Measurements from ENCODE around the gene MAST1.

Gene MAST1

GRCh38 chr19:12794196-12794941 lies 43.9 kb upstream of the MAST1 start:
- Histone ChIP-seq H3K4me1 (ENCODE audit: control insufficient read depth, insufficient read depth, low read depth, low read length) (peaks cover 29% of the 10 kb centered on the region), H3K4me3 (ENCODE audit: insufficient read depth in 1 of 2, low read depth in 1 of 2, low read length in 2 of 2) (peak overlapping the region; percentile 62 to 99), H4K91ac (ENCODE audit: low read length) (peak overlapping the region; percentile 96), H3K9ac (ENCODE audit: low read length) (peak overlapping the region; percentile 99), H3K4ac (ENCODE audit: low read depth in 1 of 2, low read length in 2 of 2) (peak overlapping the region; percentile 77 to 94), H3K79me1 (replicated peaks; ENCODE audit: low read length, poor library complexity, severe bottlenecking) (no peaks in the 10 kb centered on the region), H3K23ac (ENCODE audit: low read length in 2 of 2) (no peak overlapping the region), H2AK5ac (ENCODE audit: low read length, severe bottlenecking) (peak overlapping the region; percentile 69), H3K36me3 (ENCODE audit: control insufficient read depth in 1 of 2, insufficient read depth in 2 of 2, low read depth in 1 of 2, low read length in 2 of 2) (peaks cover 6 to 15% of the 10 kb centered on the region in 2 experiments), H2BK5ac (ENCODE audit: low read depth, low read length, poor library complexity, severe bottlenecking) (no peak overlapping the region), H3K27ac (ENCODE audit: low read length, poor library complexity, severe bottlenecking) (peak overlapping the region; percentile 33), H3K4me2 (ENCODE audit: low read length, poor library complexity, severe bottlenecking) (peak overlapping the region; percentile 95), H3K14ac (ENCODE audit: low read length in 2 of 2) (no peak overlapping the region), H3K18ac (ENCODE audit: low read depth in 1 of 2, low read length in 2 of 2) (peak overlapping the region; percentile 96 to 99), H2BK15ac (ENCODE audit: low read depth, poor library complexity, severe bottlenecking) (peak overlapping the region; percentile 97), H3K27me3 (ENCODE audit: control insufficient read depth in 1 of 2, insufficient read depth in 1 of 2, low read length in 2 of 2) (no peaks in the 10 kb centered on the region), H2BK12ac (ENCODE audit: low read length in 2 of 2) (peak overlapping the region; percentile 31 to 72), H3K9me3 (ENCODE audit: control insufficient read depth, low read length) (no peaks in the 10 kb centered on the region), H2BK120ac (ENCODE audit: low read depth, low read length) (peak overlapping the region; percentile 97), H2AFZ (ENCODE audit: low read depth, low read length) (no peak overlapping the region), H4K8ac (ENCODE audit: low read length) (peak overlapping the region; percentile 67)
- peak; percentile 93 for DNase-seq
- WGBS = 88% methylated on average over 4 of the region's 7 CpGs

GRCh38 chr19:12794971-12795381 lies 43.3 kb upstream of the MAST1 start:
- H3K23ac ChIP-seq (ENCODE audit: low read length in 2 of 2) = no peak overlapping the region
- H3K9ac ChIP-seq (ENCODE audit: low read length) = peak overlapping the region; percentile 99
- peaks cover 27% of the 10 kb centered on the region for H3K4me1 ChIP-seq (ENCODE audit: control insufficient read depth, insufficient read depth, low read depth, low read length)
- no peaks in the 10 kb centered on the region for H3K27me3 ChIP-seq (ENCODE audit: control insufficient read depth in 1 of 2, insufficient read depth in 1 of 2, low read length in 2 of 2)
- no peaks in the 10 kb centered on the region for H3K9me3 ChIP-seq (ENCODE audit: control insufficient read depth, low read length)
- no peak overlapping the region for H3K4ac ChIP-seq (ENCODE audit: low read depth in 1 of 2, low read length in 2 of 2)
- H2BK5ac ChIP-seq (ENCODE audit: low read depth, low read length, poor library complexity, severe bottlenecking) = no peak overlapping the region
- no peak overlapping the region for H3K4me2 ChIP-seq (ENCODE audit: low read length, poor library complexity, severe bottlenecking)
- peak; percentile 78 for DNase-seq
- H2BK12ac ChIP-seq (ENCODE audit: low read length in 2 of 2) = no peak overlapping the region
- H3K18ac ChIP-seq (ENCODE audit: low read depth in 1 of 2, low read length in 2 of 2) = no peak overlapping the region
- 93% methylated on average over 9 of the region's 9 CpGs for WGBS
- H3K27ac ChIP-seq (ENCODE audit: low read length, poor library complexity, severe bottlenecking) = no peak overlapping the region
- no peak overlapping the region for H2BK15ac ChIP-seq (ENCODE audit: low read depth, poor library complexity, severe bottlenecking)
- peaks cover 12 to 21% of the 10 kb centered on the region in 2 experiments for H3K36me3 ChIP-seq (ENCODE audit: control insufficient read depth in 1 of 2, insufficient read depth in 2 of 2, low read depth in 1 of 2, low read length in 2 of 2)
- no peak overlapping the region for H2AK5ac ChIP-seq (ENCODE audit: low read length, severe bottlenecking)
- H4K91ac ChIP-seq (ENCODE audit: low read length) = no peak overlapping the region
- H4K8ac ChIP-seq (ENCODE audit: low read length) = no peak overlapping the region
- H3K14ac ChIP-seq (ENCODE audit: low read length in 2 of 2) = no peak overlapping the region
- H2AFZ ChIP-seq (ENCODE audit: low read depth, low read length) = no peak overlapping the region
- H3K79me1 ChIP-seq (replicated peaks; ENCODE audit: low read length, poor library complexity, severe bottlenecking) = peaks cover 5% of the 10 kb centered on the region
- H2BK120ac ChIP-seq (ENCODE audit: low read depth, low read length) = peak overlapping the region; percentile 29
- no peak overlapping the region for H3K4me3 ChIP-seq (ENCODE audit: insufficient read depth in 1 of 2, low read depth in 1 of 2, low read length in 2 of 2)

- H3K9ac ChIP-seq (ENCODE audit: low read length) = peak overlapping the region; percentile 51
- peak overlapping the region; percentile 56 for H4K8ac ChIP-seq (ENCODE audit: low read length)
- H3K4ac ChIP-seq (ENCODE audit: low read depth in 1 of 2, low read length in 2 of 2) = peak overlapping the region in 1 of 2 experiments; percentile 74
- peak overlapping the region in 1 of 2 experiments; percentile 80 for H3K18ac ChIP-seq (ENCODE audit: low read depth in 1 of 2, low read length in 2 of 2)
- no peak overlapping the region for H2AFZ ChIP-seq (ENCODE audit: low read depth, low read length)
- no peak overlapping the region for H3K14ac ChIP-seq (ENCODE audit: low read length in 2 of 2)
- no peak overlapping the region for H2BK5ac ChIP-seq (ENCODE audit: low read depth, low read length, poor library complexity, severe bottlenecking)
- H3K4me1 ChIP-seq (ENCODE audit: control insufficient read depth, insufficient read depth, low read depth, low read length) = peaks cover 27% of the 10 kb centered on the region
- H3K23ac ChIP-seq (ENCODE audit: low read length in 2 of 2) = no peak overlapping the region
- H3K9me3 ChIP-seq (ENCODE audit: control insufficient read depth, low read length) = no peaks in the 10 kb centered on the region
- no peak overlapping the region for H4K91ac ChIP-seq (ENCODE audit: low read length)
- peak overlapping the region in 1 of 2 experiments; percentile 61 for H2BK12ac ChIP-seq (ENCODE audit: low read length in 2 of 2)
- peak overlapping the region; percentile 6 for H3K27ac ChIP-seq (ENCODE audit: low read length, poor library complexity, severe bottlenecking)
- no peaks in the 10 kb centered on the region for H3K27me3 ChIP-seq (ENCODE audit: control insufficient read depth in 1 of 2, insufficient read depth in 1 of 2, low read length in 2 of 2)
- peaks cover 18% of the 10 kb centered on the region for H3K79me1 ChIP-seq (replicated peaks; ENCODE audit: low read length, poor library complexity, severe bottlenecking)
- H3K4me2 ChIP-seq (ENCODE audit: low read length, poor library complexity, severe bottlenecking) = no peak overlapping the region
- 13% methylated on average over 14 of the region's 18 CpGs for WGBS
- peak overlapping the region in 1 of 2 experiments; percentile 34 for H3K4me3 ChIP-seq (ENCODE audit: insufficient read depth in 1 of 2, low read depth in 1 of 2, low read length in 2 of 2)
- peak overlapping the region; percentile 63 for H2AK5ac ChIP-seq (ENCODE audit: low read length, severe bottlenecking)
- H2BK120ac ChIP-seq (ENCODE audit: low read depth, low read length) = no peak overlapping the region
- H3K36me3 ChIP-seq (ENCODE audit: control insufficient read depth in 1 of 2, insufficient read depth in 2 of 2, low read depth in 1 of 2, low read length in 2 of 2) = peaks cover 14 to 26% of the 10 kb centered on the region in 2 experiments
- DNase-seq = peak; percentile 91
- peak overlapping the region; percentile 0 for H2BK15ac ChIP-seq (ENCODE audit: low read depth, poor library complexity, severe bottlenecking)
Observed at GRCh38 chr19:12796146-12797071, 41.9 kb upstream of the MAST1 start.

GRCh38 chr19:12797141-12797587 lies 41.2 kb upstream of the MAST1 start:
- Histone ChIP-seq H2BK15ac (ENCODE audit: low read depth, poor library complexity, severe bottlenecking) (no peak overlapping the region), H3K23ac (ENCODE audit: low read length in 2 of 2) (no peak overlapping the region), H4K91ac (ENCODE audit: low read length) (no peak overlapping the region), H3K27me3 (ENCODE audit: control insufficient read depth in 1 of 2, insufficient read depth in 1 of 2, low read length in 2 of 2) (no peaks in the 10 kb centered on the region), H3K27ac (ENCODE audit: low read length, poor library complexity, severe bottlenecking) (no peak overlapping the region), H3K36me3 (ENCODE audit: control insufficient read depth in 1 of 2, insufficient read depth in 2 of 2, low read depth in 1 of 2, low read length in 2 of 2) (peaks cover 14 to 26% of the 10 kb centered on the region in 2 experiments), H4K8ac (ENCODE audit: low read length) (no peak overlapping the region), H3K9ac (ENCODE audit: low read length) (no peak overlapping the region), H2BK120ac (ENCODE audit: low read depth, low read length) (no peak overlapping the region), H3K4me2 (ENCODE audit: low read length, poor library complexity, severe bottlenecking) (no peak overlapping the region), H2AK5ac (ENCODE audit: low read length, severe bottlenecking) (no peak overlapping the region), H3K4me3 (ENCODE audit: insufficient read depth in 1 of 2, low read depth in 1 of 2, low read length in 2 of 2) (no peak overlapping the region), H3K14ac (ENCODE audit: low read length in 2 of 2) (no peak overlapping the region), H2AFZ (ENCODE audit: low read depth, low read length) (no peak overlapping the region), H3K9me3 (ENCODE audit: control insufficient read depth, low read length) (no peaks in the 10 kb centered on the region), H3K18ac (ENCODE audit: low read depth in 1 of 2, low read length in 2 of 2) (no peak overlapping the region), H3K4me1 (ENCODE audit: control insufficient read depth, insufficient read depth, low read depth, low read length) (peaks cover 32% of the 10 kb centered on the region), H3K4ac (ENCODE audit: low read depth in 1 of 2, low read length in 2 of 2) (no peak overlapping the region), H3K79me1 (replicated peaks; ENCODE audit: low read length, poor library complexity, severe bottlenecking) (peaks cover 19% of the 10 kb centered on the region), H2BK12ac (ENCODE audit: low read length in 2 of 2) (no peak overlapping the region), H2BK5ac (ENCODE audit: low read depth, low read length, poor library complexity, severe bottlenecking) (no peak overlapping the region)
- DNase-seq = peak; percentile 51
- WGBS = 87% methylated on average over 6 of the region's 6 CpGs
